Measurements from ENCODE around the gene SURF2. TPM values are rescaled to one million over a fixed set of nuclear protein-coding genes. Genes with fewer than 3 reads are reported as not detected.
"Not testable (repeated sequence)": the region's sequence is repeated elsewhere in the genome, so short reads cannot be mapped to it uniquely, and the experiment has no call there.

SURF2 gene
- total RNA-seq, 6 donors from 2014 or later = 18.1 to 31.5 (median 21.7) TPM

DNA sequence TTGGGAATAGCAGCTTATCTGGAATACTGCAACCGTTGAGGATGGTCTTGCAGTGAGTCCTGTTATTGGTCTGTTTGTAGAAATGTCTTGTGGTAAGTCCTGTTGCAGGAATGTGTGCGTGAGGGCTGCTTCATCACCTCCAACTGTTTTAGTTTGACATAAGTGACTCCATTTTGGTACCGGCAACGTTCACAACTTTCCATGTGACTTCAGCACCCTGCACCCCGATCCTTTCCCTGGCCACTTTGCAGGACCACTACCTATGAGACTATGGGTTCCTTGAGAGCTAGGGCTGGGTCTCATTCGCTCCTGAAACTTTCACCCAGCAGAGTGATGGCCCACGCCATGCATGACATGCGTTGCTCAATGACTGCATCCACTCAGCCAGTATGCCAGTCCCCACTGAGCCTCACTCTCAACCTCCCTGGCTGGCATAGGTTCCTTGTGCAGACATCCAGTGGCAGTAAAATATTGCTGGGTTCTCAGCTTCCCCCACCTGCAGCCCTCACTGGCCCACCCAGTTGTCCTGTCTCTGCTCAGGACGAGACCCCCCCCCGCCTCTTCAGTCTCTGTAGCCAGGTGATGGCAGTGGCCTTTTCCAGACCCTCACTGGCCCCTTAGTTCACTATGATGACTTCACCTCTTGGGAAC lies 28.4 kb upstream of the SURF2 start:
- Histone ChIP-seq H3K4me1 (peaks cover 0 to under 1% (median under 1%) of the 10 kb centered on the region in 4 donors), H3K36me3 (peaks cover 24 to 31% (median 24%) of the 10 kb centered on the region in 4 donors), H3K9me3 (no peaks in the 10 kb centered on the region), H3K4me3 (no peak overlapping the region), H3K27ac (no peak overlapping the region), H3K27me3 (no peaks in the 10 kb centered on the region)
- TF ChIP-seq POLR2AphosphoS5 (IDR thresholded peaks at IDR 0.05) = no peak
- TF ChIP-seq EP300 (IDR thresholded peaks at IDR 0.05) = no peak
- no peak for TF ChIP-seq POLR2A (IDR thresholded peaks at IDR 0.05)
- TF ChIP-seq, protein P1, sequence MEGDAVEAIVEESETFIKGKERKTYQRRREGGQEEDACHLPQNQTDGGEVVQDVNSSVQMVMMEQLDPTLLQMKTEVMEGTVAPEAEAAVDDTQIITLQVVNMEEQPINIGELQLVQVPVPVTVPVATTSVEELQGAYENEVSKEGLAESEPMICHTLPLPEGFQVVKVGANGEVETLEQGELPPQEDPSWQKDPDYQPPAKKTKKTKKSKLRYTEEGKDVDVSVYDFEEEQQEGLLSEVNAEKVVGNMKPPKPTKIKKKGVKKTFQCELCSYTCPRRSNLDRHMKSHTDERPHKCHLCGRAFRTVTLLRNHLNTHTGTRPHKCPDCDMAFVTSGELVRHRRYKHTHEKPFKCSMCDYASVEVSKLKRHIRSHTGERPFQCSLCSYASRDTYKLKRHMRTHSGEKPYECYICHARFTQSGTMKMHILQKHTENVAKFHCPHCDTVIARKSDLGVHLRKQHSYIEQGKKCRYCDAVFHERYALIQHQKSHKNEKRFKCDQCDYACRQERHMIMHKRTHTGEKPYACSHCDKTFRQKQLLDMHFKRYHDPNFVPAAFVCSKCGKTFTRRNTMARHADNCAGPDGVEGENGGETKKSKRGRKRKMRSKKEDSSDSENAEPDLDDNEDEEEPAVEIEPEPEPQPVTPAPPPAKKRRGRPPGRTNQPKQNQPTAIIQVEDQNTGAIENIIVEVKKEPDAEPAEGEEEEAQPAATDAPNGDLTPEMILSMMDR (IDR thresholded peaks at IDR 0.05) = no peak
- 93 to 95% methylated on average over 9 to 10 of the region's 10 CpGs for WGBS, 2 donors
- ATAC-seq (ENCODE audit: low FRiP score in 2 of 2) (no peak), DNase-seq (no peak)

DNA sequence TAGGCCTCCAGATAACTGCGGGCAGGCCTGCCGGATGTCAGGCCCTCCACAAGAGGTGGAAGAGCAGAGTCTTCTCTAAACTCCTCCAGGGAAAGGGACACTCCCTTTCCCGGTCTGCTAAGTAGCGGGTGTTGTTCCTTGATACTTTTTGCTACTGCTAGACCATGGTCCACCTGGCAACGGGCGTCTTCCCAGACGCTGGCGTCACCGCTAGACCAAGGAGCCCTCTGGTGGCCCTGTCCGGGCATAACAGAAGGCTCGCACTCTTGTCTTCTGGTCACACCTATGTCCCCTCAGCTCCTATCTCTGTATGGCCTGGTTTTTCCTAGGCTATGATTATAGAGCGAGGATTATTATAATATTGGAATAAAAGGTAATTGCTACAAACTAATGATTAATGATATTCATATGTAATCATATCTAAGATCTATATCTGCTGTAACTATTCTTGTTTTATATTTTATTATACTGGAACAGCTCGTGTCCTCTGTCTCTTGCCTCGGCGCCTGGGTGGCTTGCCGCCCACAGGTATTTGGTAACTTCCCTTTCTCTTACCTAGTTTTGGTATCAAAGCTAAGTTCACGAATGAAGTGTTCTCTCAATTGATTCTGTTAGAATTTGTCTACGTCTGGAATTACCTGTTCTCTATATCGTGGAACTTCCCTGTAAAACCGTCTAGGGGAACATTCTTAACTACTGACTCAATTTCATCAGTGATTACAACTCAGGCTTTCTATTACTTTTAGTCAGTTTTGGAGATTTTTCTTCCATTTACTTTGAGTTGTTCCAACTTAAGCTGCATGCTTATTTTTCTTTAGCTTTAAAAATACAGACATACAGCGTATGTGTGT lies 26.8 kb upstream of the SURF2 start:
- TF ChIP-seq, protein P1 (IDR thresholded peaks at IDR 0.05) = peak; percentile 30 to 78 (median 58)
- 59 to 61% methylated on average over 21 of the region's 21 CpGs for WGBS, 2 donors
- not testable (repeated sequence) for H3K4me3 ChIP-seq; H3K27ac ChIP-seq; H3K27me3 ChIP-seq; ATAC-seq (ENCODE audit: low FRiP score in 2 of 2); H3K9me3 ChIP-seq
- Histone ChIP-seq H3K36me3 (peaks cover 31 to 46% (median 39%) of the 10 kb centered on the region in 4 donors), H3K4me1 (peaks cover 2 to 15% (median 10%) of the 10 kb centered on the region in 4 donors)
- DNase-seq = peak; percentile 49 to 53

DNA sequence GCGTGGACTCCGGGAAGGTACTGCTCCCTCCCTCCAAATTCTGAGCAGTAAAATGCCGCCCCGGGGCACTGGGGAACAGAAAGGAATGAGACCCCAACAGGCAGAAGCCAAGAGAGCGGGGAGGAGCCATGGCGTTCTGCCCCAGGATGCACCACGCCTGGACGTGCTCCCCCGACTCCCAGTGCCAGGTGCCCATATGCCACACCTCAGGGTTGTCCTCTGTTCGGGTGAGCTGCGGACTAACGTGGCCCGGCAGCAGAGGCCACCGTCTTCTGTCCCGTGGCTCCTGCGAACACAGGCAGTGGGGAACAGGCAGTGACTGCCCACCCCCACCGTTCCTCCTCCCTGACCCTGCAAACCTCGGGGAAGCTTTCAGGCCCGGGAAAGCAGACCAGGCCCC lies 25.1 kb upstream of the SURF2 start:
- DNase-seq (peak in 1 of 2 donors; percentile 59), ATAC-seq (ENCODE audit: low FRiP score in 2 of 2) (no peak)
- H3K27ac ChIP-seq = no peak overlapping the region
- peaks cover 31 to 46% (median 39%) of the 10 kb centered on the region in 4 donors for H3K36me3 ChIP-seq
- H3K9me3 ChIP-seq = no peaks in the 10 kb centered on the region
- 90% methylated on average over 19 of the region's 19 CpGs for WGBS, 2 donors
- no peak overlapping the region for H3K4me3 ChIP-seq
- no peak for TF ChIP-seq POLR2AphosphoS5 (IDR thresholded peaks at IDR 0.05)
- TF ChIP-seq EP300 (IDR thresholded peaks at IDR 0.05) = no peak
- TF ChIP-seq, protein P1 (IDR thresholded peaks at IDR 0.05) = no peak
- no peak for TF ChIP-seq POLR2A (IDR thresholded peaks at IDR 0.05)
- peaks cover 12 to 29% (median 19%) of the 10 kb centered on the region in 4 donors for H3K4me1 ChIP-seq
- no peaks in the 10 kb centered on the region for H3K27me3 ChIP-seq

DNA sequence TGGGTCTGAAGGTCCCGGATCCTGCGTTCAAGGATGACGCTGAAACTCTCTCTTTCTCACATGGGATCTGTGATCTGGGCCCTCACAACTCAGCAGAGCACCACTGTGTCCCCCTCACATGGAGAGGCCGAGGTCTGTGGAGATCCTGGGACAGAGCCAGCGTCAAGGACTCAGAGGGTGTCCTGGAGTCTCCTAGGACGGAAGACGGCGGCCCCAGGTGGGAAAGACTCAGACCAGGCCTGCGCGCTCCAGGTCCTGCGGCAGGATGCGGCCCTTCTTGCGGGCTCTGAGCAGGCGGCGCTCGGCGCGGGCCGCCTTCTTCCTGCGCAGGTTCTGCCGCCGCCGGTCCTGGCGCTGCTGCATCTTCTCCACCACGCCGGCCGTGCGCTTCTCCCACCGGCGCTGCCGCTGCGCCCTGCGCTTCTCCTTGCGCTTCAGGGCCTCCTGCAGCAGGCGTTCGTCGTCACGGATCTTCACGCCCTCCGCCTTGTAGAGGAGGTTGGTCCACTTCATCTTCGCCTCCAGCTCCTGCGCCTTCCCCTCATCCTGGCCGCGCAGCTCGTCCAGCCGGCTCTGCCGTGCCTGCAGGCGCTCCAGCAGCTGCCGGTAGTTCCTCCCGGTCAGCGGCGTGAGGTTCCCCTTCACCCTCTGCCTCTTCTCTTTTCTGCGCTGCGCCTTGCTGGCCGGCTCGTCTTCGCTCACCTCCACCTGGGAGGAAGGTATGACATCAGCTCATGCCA lies 24.5 kb upstream of the SURF2 start:
- ATAC-seq (ENCODE audit: low FRiP score in 2 of 2) (no peak), DNase-seq (peak in 1 of 2 donors; percentile 79)
- H3K4me3 ChIP-seq = no peak overlapping the region
- no peaks in the 10 kb centered on the region for H3K27me3 ChIP-seq
- TF ChIP-seq POLR2AphosphoS5 (IDR thresholded peaks at IDR 0.05) = no peak
- TF ChIP-seq, protein P1 (IDR thresholded peaks at IDR 0.05) = no peak
- TF ChIP-seq EP300 (IDR thresholded peaks at IDR 0.05) = no peak
- no peak for TF ChIP-seq POLR2A (IDR thresholded peaks at IDR 0.05)
- H3K4me1 ChIP-seq = peaks cover 18 to 35% (median 24%) of the 10 kb centered on the region in 4 donors
- H3K36me3 ChIP-seq = peaks cover 31 to 46% (median 39%) of the 10 kb centered on the region in 4 donors
- 95% methylated on average over 52 to 57 of the region's 57 CpGs for WGBS, 2 donors
- H3K27ac ChIP-seq = no peak overlapping the region
- H3K9me3 ChIP-seq = no peaks in the 10 kb centered on the region

Measured in upper lobe of left lung (tissue), 6 donors.